Dermis microvascular lymphatic vessel endothelial cell (primary cell): ENCODE measurements around the gene C4orf50. TPM values are rescaled to one million over a fixed set of nuclear protein-coding genes. Genes with fewer than 3 reads are reported as not detected.

Experiments used
- DNase-seq, 2 donors: peaks; one replicate each; pipeline versions ENCODE4 v3.0.0 to v3.0.0-alpha.2; 2010; ENCODE audit warnings: low read depth in 2 of 2
- total RNA-seq: library from RNA; depleted of rRNA; stranded (reverse); fragments of >200 nt; gene quantifications from 2 replicates; pipeline ENCODE4 v1.2.1, GENCODE V29; 2014

Gene C4orf50
- total RNA-seq, 1 donor from 2014 or later, result under 0.01 TPM

GRCh38 chr4:5945936-5946335 lies 72.3 kb downstream of the C4orf50 start:
- no peak for DNase-seq

- no peak for DNase-seq
Measured at GRCh38 chr4:5945171-5945570, 73.1 kb downstream of the C4orf50 start.

- DNase-seq, result no peak
Measured at GRCh38 chr4:5943561-5943960, 74.7 kb downstream of the C4orf50 start.

DNA sequence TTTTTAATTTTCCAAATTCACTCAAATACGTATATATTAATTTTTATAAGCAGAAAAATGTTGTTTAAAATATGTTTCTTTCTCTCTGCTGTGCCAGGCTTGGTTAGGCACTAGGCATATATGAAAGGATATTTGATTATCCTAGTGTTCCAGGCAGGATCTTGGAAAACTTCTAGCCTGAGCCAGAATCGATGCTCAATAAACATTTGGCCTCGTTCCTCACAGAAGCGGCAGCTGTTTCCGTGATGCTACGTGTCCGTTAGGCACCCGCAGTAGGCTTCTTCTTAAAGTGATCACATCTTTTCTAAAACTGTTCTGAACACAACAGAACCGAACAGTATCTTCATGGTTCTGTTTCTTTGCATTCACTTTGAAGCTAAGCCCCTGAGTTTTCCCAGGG lies 75.3 kb downstream of the C4orf50 start:
- peak in 1 of 2 donors; percentile 6 for DNase-seq

- DNase-seq, result no peak
Measured at GRCh38 chr4:5941601-5942000, 76.6 kb downstream of the C4orf50 start.

GRCh38 chr4:5940470-5941203 lies 77.6 kb downstream of the C4orf50 start:
- DNase-seq, result no peak

DNA sequence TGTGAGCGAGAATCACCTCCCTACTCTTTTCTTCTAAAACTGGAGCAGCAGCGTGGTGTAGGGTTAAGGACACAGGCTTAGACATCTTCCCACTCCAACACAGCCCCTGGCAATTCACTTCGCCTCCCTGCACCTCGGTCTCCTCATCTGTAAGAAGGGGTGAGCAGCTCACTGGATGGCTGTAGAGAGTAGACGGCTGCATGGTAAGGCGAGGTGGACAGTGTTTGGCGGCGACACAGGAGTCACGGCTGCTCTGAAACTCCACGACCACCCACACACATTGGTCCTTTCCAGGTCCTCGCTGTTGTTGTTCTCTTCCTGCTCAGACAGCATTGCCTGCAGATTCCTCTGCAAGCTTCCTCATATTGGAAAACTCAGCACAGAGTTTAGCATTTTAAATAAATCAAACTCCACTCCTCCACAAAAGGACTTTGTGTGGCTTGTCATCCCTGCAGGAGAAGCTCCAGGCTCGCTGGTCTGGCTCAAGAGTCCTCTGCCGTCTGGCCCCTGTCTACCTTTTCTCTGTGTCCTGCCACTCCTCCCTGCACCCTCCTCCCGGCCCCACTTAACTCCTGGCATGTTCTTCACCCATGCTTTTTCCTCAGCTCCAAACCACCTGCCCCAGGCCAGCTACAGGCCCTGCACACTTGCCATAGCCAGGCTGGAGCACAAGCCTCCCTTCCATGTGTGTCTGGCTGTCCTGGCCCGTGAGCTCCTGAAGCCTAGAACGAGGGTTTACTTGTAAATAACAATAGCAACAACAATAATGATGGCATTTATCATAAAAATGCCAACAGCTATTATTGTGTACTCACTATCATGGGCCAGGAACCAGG lies 84.0 kb downstream of the C4orf50 start:
- no peak for DNase-seq

GRCh38 chr4:5933116-5933515 lies 85.1 kb downstream of the C4orf50 start:
- DNase-seq, result no peak

- no peak for DNase-seq
Measured at GRCh38 chr4:5932035-5932568, 86.1 kb downstream of the C4orf50 start.

DNA sequence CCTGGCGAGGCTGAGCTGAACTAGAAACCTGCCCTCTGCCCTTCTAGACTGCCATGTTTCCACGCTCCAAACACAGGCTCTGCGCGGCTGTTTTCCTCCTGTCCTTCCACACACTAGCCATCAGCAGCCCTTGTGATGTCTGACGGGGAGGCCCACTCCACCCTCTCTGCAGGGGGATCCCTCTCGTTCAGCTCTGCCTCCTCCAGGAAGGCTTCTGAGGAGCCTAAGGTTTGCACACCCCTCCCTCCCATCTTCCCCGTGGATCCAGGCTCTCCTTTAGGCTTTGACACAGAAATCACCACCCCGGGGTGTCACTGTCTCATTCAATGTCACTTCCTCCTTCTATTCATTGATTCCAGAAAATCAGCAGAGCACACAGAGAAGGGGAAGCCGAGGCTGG lies 86.7 kb downstream of the C4orf50 start:
- no peak for DNase-seq

DNA sequence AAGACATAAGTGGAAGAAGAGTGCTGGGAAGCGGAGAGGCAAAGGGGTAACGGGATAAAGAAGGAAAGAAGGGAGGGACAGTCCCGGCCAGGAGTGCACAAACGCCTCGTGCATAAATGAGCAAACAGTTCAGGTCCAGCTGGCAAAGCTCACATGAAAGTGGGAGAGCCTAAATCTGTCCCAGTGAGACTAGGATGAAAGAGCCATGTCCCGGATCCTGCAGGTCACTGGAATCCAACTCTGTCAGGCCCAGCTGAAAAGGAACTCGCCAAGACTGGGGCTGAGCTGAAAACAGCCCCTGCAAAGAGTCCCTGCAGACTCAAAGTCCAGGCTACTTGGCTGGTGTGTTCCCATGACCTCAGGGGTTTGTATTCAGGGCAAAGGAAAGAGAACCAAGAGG lies 87.4 kb downstream of the C4orf50 start:
- no peak for DNase-seq

DNA sequence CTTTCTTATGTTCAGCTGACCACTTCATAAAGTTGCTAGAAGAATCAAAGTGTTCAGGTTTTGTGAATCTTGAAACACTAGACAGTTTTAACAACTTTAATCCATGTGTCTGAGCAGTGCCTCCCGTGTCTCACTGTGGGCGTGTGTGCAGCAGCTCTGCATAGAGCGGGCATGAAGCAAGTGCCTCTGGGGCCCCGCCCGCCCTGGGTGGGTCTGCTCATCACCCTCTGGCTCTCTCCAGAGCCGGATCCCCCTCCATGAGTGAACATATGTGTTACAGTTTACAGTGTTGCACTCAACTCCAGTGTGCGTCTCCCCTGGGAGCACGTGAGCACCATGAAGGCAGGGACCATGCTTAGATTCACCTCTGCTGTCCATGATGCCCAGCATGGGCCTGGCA lies 87.8 kb downstream of the C4orf50 start:
- DNase-seq, result no peak

- DNase-seq, result no peak
Measured at GRCh38 chr4:5928844-5929420, 89.3 kb downstream of the C4orf50 start.

DNA sequence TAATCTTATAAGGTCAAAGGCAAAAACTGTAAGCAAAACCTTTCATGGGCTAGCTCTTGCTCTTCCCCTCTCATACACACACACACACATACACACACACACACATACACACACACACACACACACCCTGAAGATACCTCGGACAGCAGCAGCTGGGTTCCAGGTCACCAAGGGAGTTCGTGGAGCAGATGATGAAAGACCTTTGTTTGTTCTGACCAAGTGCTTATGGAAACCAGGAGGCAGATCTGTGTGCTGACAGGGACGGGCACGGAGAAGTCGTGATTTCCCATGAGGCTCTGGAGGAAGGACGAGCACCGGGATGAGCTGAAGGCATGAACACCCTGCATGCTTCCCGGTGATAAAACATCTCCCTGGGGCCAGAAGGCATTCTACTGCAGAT lies 90.0 kb downstream of the C4orf50 start:
- DNase-seq, result no peak

- DNase-seq, result no peak
Measured at GRCh38 chr4:5927747-5928146, 90.5 kb downstream of the C4orf50 start.

- no peak for DNase-seq
Measured at GRCh38 chr4:5927116-5927515, 91.1 kb downstream of the C4orf50 start.

DNA sequence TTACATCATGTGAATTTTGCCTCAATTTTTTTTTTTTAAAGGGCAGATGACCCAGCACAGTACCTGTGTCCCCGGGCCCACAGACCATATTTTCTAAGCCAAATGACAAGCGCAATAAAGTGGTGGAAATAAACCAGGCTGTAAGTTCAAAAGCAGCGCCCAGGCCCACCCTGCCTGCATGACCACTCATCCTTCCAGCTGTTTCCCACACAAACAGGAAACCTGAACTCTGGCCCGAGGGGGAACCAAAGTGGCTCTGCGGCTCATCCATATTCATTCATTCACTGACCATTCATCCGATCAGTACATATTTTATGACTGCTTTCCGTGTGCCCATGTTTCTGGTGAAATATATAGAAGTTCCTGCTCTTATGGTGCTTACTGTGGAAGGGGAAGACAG lies 91.6 kb downstream of the C4orf50 start:
- peak; percentile 19 to 40 for DNase-seq

- no peak for DNase-seq
Measured at GRCh38 chr4:5925419-5926200, 92.6 kb downstream of the C4orf50 start.

DNA sequence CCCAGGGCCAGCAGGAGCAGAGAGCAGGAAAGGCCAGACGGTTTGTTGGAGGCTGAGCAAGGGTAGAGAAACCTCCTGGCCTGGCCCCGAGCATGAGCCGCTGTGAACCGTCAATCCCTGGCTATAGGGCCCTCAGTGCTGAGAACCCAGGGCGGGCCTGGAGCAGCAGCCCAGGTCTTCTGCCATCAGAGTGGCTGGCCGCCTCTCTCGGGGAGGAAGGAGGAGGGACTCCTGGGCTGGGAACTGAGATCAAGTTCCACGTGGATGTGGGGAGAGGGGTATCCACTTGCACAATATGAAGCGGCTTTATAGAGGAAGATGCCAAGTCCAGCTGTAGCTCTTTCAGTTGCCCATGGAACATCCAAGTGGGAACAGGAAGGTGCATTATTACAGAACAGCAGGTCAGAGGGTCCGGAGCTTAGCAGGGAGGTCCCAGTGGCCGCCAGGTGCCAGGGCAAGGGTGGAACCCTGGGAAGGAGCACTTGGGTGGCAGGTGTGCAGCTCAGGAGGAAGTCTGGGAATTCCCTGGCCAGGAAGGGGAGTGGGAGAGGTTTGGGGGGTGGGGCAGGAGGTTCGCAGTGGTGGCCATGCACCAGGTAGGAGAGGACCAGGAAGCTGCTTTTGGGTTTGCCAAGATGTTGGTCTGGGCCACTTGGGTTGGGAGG lies 93.6 kb downstream of the C4orf50 start:
- no peak for DNase-seq

DNA sequence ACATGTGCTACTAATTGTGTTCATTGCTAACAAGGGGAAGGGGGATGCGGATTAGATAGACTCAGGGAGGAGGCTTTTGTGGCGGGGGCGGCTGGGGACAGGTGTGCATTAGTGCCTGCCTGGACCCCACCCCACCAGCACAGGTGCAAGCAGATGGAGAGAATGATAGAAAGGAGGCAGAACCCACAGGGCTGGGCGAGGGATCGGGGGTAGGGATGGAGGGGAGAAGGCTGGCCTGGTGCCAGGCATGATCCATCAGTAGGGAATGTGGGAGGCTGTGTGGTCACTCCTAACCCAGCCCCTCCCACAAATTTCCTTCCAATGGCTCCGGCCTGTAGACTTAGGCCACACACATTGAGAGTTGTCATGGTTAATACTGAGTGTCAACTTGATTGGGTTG lies 94.9 kb downstream of the C4orf50 start:
- no peak for DNase-seq

DNA sequence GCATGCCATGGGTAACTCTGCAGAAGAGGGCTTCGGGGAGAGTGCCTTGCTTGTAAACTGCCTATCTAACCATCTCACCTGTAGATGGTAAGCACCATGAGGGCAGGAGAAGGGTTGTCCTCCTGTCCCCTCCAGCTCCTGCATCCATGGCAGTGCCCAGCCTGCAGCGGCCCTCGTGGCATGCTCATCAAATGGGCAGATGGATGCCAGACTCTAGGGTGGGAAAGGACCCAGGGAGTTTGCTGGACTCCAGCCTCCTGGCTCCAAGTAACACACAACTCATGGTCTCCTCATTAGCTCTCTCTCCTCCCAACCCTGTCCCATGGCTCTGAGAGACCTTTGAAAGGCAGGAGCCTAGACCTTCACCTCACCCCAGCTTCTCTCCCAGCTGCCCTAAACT lies 95.7 kb downstream of the C4orf50 start:
- DNase-seq, result no peak
